SK-N-SH treated with all-trans-retinoic acid at 6 μM for 48 hours (cell line): ENCODE results near the gene DMAP1.

Source experiments
- BACH2 ChIP-seq: fragments of 250-450 bp; sonication (Bioruptor Pico); IDR thresholded peaks from 2 replicates; pipeline ENCODE4 v1.9.0; 2021; ENCODE audit warnings: mild to moderate bottlenecking, borderline replicate concordance
- CSRNP3 ChIP-seq: fragments of 250-450 bp; sonication (Bioruptor Pico); IDR thresholded peaks from 2 replicates; pipeline ENCODE4 v1.5.1; 2021; ENCODE audit warnings: mild to moderate bottlenecking, moderate library complexity
- OSR1 ChIP-seq: fragments of 250-450 bp; sonication (Bioruptor Pico); IDR thresholded peaks from 2 replicates; pipeline ENCODE4 v1.8.0; 2022; ENCODE audit warnings: moderate library complexity, mild to moderate bottlenecking, inconsistent platforms
- ZFP3 ChIP-seq: fragments of 250-450 bp; sonication (Bioruptor Pico); IDR thresholded peaks from 2 replicates; pipeline ENCODE4 v1.5.0; 2020; ENCODE audit warnings: mild to moderate bottlenecking, moderate library complexity
- ZFP30 ChIP-seq: fragments of 450-650 bp; formaldehyde crosslinking; IDR thresholded peaks from 2 replicates; pipeline ENCODE4 v1.5.0; 2022; ENCODE audit warnings: mild to moderate bottlenecking, moderate library complexity
- ZNF8 ChIP-seq: fragments of 450-650 bp; formaldehyde crosslinking; IDR thresholded peaks from 2 replicates; pipeline ENCODE4 v1.5.0; 2020; ENCODE audit warnings: mild to moderate bottlenecking, moderate library complexity

GRCh38 chr1:44168520-44169098 is 44.7 kb upstream of the DMAP1 start:
- TF ChIP-seq ZNF8 (no peak), OSR1 (CRISPR knock-in tag) (no peak), CSRNP3 (no peak), BACH2 (CRISPR knock-in tag) (no peak), ZFP3 (CRISPR knock-in tag) (no peak), ZFP30 (CRISPR knock-in tag) (no peak)
